ENCODE measurements around the gene ADORA2A.

Gene ADORA2A

GRCh38 chr22:24433828-24434470, 6.5 kb downstream of the ADORA2A start:
- FAIRE-seq = no peak

GRCh38 chr22:24434471-24435322, 7.3 kb downstream of the ADORA2A start:
- no peak for FAIRE-seq

DNA sequence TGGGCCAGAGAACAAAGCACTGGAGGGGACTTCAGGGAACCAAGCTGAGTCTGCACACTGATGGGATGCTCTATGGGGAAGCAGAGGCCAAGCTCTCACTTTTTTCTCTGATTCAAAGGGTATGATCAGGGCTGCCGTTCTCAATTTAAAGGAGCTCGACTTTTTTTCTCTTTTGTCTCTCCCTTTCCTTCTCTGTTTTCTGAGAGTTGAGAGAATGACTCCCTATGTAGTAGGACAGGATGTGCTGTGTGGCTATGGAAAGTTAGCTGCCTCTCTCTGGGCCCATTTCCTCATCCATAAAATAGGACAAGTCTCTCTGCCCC, 7.9 kb downstream of the ADORA2A start:
- FAIRE-seq = no peak

GRCh38 chr22:24435861-24436371, 8.5 kb downstream of the ADORA2A start:
- no peak for FAIRE-seq

DNA sequence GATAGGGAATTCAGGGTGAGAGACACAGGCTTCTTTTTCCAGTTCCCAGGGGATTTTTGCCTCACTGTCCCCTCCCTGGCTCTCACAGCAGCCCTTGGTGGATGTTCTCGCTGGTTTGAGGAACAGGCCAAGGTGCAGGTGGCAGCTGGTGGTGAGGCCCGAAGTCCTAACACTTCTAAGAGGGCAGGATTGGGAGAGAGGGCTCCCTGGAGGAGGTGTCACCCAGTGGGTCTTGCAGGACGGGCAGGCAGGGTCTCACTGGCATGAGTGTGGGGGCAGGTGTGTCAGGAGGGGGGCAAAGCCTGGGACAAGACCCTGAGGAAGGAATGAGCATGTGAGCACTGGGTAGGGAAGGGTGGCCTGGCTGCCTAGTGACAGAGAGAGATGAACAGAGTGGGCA, 9.2 kb downstream of the ADORA2A start:
- FAIRE-seq = no peak

DNA sequence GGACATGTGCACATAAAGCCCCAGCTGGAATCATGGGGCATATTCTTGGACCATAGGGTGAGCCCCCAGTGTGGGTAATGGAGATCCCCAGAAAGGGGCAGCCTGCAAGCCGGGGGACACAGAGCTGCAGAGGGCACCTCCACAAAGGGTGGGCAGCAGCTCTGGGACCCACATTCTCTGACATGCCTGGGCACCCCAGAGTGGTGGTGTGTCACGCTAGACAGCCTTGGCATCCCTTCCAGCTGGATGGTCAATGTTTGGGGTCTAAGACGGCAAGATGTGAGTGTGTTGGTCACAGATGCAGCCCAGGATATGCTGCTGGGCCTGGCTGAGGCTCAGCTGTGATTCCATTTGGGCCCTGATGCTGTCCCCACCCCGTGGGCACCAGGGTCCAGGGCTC, 9.7 kb downstream of the ADORA2A start:
- no peak for FAIRE-seq

DNA sequence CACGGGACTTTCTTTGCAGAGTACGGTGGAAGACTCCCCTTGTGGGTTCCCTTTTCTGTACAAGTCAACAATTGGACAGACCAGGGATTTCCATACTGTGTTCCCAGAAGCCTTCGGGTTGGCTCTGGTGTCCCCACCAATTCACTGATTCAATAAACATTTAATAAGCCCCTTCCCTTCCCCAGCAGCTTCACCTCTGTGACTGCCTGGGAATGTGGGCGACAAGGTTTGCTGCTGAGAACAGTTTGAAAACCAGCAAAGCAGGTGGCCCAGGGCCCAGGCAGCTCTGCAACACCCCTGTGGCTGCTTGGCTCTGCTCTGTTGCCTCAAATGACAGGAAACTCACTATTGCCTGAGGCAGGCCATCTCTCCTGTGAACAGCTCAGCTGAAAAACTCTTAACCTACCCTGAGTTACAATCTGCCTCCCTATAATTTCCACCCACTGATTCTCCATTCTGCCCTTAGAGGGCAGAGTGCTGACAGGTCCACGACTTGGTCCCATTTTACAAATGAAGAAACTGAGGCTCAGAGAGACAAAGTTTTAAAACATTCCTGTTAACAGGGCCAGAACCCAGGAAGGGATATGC, 10.4 kb downstream of the ADORA2A start:
- no peak for FAIRE-seq

DNA sequence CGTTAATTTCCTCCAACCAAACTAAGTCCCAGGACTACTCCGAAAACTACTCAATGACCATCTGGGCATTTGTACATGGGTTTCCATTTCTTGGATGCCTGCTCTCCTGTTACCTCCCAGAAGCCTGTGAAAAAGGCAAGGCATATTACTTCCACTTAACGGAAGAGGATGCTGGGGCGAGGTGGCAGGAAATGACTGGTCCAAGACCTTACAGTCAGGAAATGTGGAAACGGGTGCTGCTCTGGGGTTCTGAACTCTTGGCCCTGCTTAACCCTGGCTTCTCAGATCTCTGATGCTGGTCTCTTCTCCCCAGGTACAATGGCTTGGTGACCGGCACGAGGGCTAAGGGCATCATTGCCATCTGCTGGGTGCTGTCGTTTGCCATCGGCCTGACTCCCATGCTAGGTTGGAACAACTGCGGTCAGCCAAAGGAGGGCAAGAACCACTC, 12.9 kb downstream of the ADORA2A start:
- FAIRE-seq = no peak

DNA sequence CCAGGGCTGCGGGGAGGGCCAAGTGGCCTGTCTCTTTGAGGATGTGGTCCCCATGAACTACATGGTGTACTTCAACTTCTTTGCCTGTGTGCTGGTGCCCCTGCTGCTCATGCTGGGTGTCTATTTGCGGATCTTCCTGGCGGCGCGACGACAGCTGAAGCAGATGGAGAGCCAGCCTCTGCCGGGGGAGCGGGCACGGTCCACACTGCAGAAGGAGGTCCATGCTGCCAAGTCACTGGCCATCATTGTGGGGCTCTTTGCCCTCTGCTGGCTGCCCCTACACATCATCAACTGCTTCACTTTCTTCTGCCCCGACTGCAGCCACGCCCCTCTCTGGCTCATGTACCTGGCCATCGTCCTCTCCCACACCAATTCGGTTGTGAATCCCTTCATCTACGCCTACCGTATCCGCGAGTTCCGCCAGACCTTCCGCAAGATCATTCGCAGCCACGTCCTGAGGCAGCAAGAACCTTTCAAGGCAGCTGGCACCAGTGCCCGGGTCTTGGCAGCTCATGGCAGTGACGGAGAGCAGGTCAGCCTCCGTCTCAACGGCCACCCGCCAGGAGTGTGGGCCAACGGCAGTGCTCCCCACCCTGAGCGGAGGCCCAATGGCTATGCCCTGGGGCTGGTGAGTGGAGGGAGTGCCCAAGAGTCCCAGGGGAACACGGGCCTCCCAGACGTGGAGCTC, 13.5 kb downstream of the ADORA2A start:
- no peak for FAIRE-seq

DNA sequence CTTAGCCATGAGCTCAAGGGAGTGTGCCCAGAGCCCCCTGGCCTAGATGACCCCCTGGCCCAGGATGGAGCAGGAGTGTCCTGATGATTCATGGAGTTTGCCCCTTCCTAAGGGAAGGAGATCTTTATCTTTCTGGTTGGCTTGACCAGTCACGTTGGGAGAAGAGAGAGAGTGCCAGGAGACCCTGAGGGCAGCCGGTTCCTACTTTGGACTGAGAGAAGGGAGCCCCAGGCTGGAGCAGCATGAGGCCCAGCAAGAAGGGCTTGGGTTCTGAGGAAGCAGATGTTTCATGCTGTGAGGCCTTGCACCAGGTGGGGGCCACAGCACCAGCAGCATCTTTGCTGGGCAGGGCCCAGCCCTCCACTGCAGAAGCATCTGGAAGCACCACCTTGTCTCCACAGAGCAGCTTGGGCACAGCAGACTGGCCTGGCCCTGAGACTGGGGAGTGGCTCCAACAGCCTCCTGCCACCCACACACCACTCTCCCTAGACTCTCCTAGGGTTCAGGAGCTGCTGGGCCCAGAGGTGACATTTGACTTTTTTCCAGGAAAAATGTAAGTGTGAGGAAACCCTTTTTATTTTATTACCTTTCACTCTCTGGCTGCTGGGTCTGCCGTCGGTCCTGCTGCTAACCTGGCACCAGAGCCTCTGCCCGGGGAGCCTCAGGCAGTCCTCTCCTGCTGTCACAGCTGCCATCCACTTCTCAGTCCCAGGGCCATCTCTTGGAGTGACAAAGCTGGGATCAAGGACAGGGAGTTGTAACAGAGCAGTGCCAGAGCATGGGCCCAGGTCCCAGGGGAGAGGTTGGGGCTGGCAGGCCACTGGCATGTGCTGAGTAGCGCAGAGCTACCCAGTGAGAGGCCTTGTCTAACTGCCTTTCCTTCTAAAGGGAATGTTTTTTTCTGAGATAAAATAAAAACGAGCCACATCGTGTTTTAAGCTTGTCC, 14.3 kb downstream of the ADORA2A start:
- no peak for FAIRE-seq

DNA sequence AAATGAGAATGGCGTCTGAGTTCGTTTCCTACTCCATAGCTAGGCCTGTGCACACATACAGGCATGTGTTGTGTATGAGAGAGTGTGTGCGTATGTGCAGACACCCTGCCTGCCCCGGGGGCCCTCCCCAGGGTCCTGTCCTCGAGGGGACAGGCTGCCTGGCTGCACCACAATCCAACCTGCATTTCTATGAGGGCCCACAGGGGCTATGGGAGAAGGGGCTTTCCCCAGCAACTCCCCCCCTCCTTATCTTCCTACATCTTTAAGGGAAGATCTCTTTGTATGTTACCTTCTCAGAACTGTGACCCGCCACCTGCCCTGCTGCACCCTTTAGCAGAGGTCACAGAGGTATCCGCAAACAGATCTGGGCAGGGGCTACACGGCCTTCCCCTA, 14.9 kb downstream of the ADORA2A start:
- FAIRE-seq = no peak

- no peak for FAIRE-seq
Measured at GRCh38 chr22:24443668-24444067, 16.3 kb downstream of the ADORA2A start.

DNA sequence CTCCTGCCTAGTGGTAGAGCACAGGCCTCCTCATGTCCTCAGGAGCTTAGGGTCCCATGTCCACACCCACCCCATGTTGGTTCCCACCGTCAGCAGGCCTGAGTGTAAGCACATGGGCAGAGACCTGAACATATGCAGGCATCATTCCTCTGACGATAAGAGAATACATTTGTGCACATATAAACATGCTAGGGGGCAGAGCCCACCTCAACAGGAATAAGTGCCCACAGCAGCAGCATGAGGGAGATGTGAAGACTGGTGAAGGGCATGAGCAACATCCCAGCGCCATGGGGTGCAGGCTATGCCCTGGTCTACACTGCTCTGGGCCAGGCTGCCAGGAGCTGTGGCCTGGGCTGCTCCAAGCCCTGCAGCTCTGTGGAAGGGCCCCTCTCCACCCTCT, 16.9 kb downstream of the ADORA2A start:
- no peak for FAIRE-seq

DNA sequence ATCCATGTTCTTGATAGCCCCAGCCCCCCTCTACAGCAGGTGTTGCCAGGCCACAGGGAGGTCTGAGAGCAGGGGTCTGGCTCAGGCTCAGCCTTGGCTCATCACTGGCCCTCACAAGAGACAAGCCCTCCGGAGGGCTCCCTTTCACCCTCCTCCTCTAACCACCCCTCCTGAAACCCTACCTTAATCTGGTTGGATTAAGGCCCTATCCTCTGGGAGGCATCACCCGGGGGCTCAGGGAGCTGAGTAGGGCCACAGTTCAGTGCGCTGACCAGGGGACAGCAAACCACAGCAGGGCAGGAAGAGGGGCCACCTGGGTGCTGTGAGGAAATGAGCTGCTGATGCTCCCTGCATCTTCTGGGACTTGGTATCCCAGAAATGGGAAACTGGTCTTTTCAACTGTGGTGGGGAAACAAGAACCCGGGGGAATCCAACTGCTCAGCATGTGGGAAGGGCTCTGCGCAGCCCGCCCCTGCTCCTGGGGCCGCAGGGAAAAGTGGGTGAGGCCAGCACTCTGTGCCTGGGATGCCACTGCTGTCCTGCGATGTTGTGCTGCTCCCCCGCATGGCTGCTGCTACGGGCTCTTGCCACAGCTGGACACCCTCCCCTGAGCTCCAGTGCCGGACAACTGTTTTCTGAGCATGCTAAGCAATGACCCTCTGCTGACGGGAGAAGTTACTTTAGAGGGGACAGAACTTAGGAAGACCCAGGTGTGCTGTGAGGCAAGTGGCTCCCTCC, 17.5 kb downstream of the ADORA2A start:
- FAIRE-seq = no peak

- no peak for FAIRE-seq
Measured at GRCh38 chr22:24445481-24446259, 18.3 kb downstream of the ADORA2A start.

- no peak for FAIRE-seq
Measured at GRCh38 chr22:24446260-24446611, 18.8 kb downstream of the ADORA2A start.

- no peak for FAIRE-seq
Measured at GRCh38 chr22:24450610-24451009, 23.2 kb downstream of the ADORA2A start.

DNA sequence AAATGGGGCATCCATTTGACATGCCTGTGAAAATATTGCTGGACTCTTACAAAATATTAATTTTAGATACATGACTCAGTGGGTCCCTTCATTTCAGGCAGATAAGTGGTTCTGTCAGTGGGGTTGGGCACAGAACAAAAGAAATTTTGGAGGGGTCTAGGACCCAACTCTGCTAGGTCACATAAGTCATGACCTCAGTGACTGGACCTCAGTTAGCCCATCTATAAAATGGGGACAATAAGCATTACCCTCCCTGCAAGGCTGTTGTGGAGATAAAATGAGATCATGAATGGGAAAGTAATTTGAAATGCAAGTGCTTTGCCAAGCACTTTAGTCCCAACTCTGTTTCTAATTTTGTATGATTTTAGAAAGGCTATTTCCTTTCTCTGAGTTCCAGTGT, 23.8 kb downstream of the ADORA2A start:
- no peak for FAIRE-seq

DNA sequence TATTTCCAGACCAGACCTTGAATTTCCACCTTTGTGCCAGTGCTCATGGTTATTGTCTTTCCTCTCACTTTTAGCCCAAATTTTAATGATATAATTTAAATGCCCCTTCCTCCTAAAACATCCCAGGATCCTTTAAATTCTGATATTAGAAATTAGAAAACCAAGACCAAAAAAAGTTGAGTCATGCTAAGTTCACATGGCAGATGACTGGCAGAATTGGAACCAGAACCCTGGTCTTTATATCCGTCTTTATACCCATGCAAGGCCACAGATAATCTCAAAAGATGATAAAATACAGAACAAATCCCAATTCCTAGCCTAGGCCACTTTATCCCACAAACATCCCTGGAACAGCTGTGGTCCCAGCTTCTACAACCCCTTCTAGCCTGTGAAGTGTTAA, 26.5 kb downstream of the ADORA2A start:
- no peak for FAIRE-seq

- no peak for FAIRE-seq
Measured at GRCh38 chr22:24455039-24455438, 27.6 kb downstream of the ADORA2A start.

Measured in G401.6 (cell line).